ENCODE measurements around the gene FBH1.
"Not testable (repeated sequence)": the region's sequence is repeated elsewhere in the genome, so short reads cannot be mapped to it uniquely, and the experiment has no call there.

Gene FBH1

DNA sequence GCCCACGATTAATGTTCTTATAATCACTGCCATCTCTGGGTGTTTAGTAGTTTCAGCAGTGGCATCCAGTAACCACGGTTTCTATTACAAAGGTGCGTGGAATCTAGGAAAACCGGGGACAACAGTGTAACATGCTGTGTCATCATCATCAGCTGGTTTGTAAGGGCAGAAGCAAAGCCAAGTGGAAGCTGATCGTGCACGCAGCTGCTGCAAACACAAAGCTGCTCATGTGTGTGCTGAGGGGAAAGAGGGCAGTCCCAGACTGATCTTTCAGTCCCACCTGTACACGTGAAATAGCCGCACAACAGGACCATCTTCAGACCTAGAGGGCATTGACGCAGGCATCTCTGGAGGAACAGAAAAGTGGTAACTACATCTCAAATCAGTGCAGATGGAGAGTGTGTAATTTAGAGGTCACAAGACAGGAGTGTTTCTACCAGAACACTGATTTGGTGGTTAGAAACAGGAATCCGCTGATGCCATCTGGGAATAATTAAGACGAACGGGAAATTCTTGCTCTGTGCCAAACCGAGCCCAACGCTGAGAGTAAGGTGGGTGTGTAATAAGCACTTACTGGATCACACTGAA is 13.8 kb upstream of the FBH1 start:
- DNase-seq (ENCODE audit: low read depth): no peak

DNA sequence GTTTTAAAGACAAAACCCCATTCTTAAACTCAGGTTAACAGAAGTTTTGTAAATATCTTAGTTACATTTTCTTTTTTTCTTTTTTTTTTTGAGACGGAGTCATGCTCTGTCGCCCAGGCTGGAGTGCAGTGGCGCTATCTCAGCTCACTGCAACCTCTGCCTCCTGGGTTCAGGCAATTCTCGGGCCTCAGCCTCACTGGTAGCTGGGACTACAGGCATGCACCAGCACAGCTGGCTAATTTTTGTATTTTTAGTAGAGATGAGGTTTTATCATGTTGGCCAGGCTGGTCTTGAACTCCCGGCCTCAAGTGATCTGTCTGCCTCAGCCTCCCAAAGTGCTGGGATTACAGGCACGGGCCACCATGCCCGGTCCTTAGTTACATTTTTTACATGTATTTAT is 13.0 kb upstream of the FBH1 start:
- not testable (repeated sequence) for DNase-seq (ENCODE audit: low read depth)

DNA sequence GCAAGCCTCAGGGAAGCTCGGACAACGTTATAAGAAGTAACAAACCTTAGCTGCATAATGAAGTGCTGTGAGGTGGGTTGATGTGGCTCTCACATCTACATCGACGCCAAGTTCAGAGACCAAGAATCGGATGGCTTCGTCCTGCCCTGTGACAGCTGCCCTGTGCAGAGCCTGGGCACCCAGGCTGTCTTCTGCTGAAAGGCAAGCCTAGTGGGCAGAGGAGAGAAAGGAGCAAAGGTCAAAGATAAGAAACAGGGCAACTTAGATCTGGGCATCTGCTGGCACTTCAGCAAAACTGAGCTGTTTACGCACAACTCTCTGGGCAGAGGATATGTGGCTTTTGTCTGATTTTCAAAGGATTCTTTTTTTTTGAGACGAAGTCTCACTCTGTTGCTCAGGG is 7.1 kb upstream of the FBH1 start:
- DNase-seq (ENCODE audit: low read depth): no peak

DNA sequence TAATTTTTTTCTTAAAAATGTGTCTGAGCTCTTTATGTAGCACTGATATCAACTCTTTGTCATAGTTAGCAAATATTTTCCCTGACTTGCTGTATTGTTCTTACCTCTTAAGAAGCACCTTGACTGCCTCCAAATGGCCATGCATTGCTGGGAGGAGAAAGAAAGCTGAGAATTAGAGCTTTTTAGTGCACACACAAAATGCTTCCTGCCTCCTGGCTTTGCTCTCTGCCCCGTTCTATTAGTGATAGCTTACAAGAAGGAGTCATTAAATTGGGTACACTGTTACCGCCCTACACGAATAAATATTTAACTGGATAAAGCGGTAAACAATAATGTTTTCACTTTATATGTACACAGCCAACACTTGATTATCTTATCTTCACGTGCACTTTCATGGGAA is 4.4 kb upstream of the FBH1 start:
- DNase-seq (ENCODE audit: low read depth): no peak

DNA sequence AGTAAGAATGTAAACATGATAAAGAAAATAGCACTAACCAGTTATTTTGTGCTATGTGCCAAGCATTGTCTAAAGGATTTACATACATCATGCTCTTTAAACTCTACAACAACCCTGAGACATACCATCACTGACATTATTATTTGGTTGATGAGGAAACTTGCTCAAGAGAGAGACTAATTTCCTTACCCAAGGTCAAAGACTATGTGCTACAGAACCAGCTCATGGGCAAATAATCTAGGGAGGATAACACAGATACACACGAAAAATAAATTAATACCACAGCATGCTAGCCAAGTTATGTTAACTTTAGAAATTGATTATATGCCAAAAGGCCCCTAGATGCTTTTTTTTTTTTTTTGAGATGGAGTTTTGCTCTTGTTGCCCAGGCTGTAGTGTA is 3.0 kb upstream of the FBH1 start:
- DNase-seq (ENCODE audit: low read depth): no peak

DNA sequence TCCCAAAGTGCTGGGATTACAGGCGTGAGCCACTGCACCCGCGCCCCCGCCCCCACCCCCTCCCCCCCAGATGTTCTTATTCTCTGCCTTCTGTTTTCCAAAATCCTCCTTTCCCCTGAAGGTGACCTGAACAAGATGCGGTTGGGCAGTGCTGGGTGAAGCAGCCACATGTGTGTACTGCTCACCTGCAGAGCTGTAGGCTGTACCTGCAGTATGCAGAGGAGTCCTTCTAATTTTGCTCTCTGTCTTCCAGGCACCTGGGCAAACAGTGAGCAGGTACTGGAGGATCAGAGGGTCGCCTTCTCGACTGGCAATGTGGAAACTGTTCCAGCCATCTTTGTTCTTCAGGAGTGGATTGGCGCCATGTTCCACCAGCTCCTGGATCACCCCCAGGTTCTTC is 2.4 kb upstream of the FBH1 start:
- DNase-seq (ENCODE audit: low read depth): no peak

DNA sequence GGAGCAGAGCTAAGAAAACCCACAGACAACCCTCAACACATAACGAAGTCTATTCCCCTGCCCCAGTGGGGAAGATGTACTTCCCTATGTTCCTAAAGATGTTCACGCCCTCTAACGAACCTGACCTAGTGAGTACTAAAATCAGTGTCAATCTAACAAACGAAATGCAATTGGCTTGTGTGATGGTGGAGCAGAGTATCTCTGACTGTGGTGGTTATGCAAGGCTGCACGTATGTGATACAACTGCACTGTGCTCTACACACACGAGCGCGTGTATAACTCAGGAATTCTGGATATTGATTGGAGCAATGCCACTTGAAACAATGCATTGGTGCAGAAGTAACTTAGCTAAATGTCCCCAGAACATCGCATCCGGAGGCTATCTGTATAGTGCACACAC is 1.7 kb upstream of the FBH1 start:
- DNase-seq (ENCODE audit: low read depth): no peak

DNA sequence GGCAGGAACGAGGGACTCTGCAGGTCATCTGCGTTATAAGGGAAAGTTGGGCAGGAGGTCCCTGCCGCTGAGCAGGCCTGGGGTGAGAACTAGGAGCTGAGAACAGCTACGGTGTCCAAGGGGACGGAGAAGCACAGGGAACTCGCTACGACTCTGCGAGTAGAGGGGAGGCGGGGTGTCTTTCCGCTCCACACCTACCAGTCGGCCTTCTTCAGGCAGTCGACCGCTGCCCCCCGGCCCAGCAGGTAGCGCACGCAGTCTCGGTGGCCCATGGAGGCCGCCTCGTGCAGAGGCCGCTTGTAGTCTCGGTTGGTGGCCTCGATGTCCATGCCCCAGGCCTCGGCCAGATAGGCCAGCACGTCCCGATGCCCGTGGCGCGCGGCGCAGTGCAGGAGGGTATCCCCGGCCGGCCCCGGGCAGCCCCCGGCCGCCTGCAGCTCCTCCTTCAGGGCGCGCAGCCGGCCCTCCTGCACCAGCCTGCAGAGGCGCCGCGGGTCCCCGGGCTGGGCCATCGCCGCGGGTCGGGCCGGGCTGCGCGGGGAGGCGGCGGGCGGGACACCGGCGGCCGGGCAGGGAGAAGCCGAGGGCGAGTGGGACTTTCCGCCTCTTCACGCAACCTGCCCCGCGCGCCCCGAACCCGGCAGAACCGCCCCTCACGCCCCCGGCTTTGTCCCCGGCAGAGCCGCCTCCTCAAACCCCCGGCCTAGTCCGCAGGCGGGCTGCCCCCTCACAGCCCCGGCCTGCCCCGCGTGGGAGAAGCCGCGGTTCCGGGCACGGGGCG is 1.0 kb upstream of the FBH1 start:
- peak; percentile 1 for DNase-seq (ENCODE audit: low read depth)

DNA sequence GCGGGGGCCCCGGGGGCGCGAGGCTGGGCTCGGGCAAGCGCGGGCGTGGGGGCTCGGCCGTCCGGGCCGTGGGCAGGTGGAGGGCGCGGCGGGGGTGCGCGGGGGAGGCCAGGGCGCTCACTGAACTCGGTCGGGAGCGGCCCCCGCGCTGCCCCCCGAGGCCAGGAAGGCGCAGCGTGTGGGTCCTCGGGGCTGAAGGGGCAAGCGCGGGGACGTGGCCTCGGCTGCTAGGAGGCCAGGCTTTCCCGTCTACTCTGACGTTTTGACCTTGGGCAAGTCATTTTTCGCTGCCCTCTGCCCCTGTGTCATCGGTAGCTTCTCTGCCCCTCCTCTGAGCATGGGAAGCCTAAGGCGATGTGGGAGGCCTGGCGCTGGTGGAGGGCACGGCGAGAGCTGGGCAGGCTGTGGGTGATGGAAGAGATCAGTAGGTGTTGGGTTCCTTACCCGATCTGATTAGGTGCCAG is 441 bp downstream of the FBH1 start:
- DNase-seq (ENCODE audit: low read depth): peak; percentile 10

DNA sequence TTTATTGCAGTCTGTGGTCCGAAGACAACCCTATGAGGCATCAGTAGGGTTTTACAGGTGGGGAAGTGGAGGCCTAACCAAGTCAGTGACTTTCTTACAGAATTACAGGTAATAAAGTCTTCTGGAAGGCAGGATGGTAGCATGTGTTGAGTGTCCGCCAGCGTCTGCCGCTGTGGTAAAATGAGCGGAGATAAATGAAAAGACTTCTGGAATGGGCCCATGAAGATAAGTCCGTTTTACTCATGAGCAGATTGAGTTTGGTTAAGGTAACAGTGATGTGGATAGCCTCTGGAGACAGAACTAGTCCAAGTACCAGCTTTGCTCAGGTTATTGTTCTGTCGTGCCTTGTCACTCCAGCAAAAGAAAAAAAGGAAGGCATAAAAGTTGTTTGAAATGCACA is 966 bp downstream of the FBH1 start:
- no peak for DNase-seq (ENCODE audit: low read depth)

DNA sequence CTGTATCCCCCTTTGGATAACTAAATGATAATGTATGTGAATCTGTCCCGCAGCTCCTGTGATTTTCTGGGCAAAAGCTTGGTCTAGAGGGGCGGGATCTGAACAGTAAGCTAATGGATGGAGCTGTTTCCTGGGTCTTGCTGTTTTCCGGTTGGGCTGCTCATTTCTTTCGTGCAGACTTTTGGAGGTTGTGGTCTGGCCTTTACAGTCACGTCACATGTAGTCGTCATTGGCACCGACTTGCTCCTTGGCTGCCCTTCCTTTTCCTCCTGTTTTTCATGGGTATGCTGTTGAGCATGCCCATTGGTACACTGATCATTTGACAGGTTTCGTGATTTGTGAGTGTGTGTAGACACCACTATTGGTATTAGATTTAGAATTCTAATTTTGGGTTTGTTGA is 2.0 kb downstream of the FBH1 start:
- no peak for DNase-seq (ENCODE audit: low read depth)

DNA sequence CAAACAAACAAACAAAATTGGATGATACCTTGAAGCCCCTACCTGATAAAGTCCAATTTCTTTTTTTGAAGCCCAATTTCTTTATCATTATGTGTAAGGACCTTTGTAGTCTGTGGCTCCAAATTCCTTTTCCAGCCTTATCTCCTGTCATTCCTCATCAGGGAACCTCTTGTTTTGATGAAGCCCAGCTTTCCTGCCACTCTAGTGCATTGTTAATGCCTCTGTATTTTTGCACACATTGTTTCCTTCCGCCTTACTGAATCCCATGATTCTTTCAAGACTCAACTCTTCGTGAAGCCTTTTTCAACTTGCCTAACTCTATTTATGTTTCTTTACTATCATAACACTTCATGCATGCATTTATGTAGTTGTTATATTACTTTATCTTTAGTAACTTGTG is 3.3 kb downstream of the FBH1 start:
- no peak for DNase-seq (ENCODE audit: low read depth)

DNA sequence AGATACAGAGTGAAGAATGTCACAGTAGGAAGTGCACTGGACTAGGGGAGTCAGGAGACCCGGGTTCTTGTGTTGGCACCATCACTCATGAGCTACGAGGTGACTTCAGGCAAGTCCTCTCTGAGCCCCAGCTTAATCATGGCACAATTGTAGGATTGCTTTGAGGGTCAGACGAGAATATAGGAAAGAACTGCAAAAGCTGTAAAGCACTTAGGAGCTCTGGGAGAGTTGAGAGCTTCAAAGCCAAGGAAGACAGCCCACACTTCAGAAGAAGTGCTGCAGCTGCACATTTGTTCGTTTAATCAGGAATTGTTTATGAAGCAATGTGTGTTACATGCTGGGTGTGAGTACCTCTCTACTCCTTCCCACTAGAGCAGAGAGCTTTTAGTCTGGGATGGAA is 4.4 kb downstream of the FBH1 start:
- DNase-seq (ENCODE audit: low read depth): no peak

DNA sequence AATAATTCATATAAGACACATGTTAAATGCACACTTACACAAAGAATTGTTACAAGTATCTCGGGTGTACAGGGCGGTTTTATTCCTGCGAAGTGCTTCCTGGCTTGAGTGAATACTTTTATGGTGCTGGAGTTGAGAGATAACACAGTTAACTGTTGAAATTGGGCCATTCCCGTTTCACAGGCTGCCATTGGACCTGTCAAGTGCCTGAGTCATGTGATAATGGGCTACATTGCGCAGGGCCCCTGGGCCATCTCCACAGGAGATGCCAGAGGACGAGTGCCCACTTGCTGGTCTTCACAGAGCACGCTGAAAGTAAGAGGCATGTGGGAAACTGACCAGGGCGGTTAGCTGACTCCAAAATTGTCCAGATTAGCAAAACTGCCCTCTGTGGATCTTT is 4.8 kb downstream of the FBH1 start:
- no peak for DNase-seq (ENCODE audit: low read depth)

DNA sequence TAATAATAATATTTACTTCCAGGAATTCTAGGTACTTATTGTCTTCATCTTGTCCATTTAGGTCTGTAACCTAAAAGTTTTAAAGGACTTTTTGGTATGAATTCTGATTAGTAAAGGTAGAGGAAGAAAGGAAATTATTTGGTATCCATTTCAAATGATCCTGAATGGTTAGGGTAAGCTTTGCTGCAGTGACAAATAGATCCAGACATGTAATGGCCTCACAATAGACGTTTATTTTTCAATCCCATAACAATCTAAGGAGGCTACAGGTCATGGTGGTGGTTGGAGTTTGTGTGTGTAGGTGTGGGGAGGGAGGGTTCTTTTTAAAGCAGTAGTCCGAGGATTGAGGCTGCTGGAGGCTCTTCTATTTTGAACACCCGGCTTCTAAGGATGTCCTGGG is 5.3 kb downstream of the FBH1 start:
- DNase-seq (ENCODE audit: low read depth): no peak

DNA sequence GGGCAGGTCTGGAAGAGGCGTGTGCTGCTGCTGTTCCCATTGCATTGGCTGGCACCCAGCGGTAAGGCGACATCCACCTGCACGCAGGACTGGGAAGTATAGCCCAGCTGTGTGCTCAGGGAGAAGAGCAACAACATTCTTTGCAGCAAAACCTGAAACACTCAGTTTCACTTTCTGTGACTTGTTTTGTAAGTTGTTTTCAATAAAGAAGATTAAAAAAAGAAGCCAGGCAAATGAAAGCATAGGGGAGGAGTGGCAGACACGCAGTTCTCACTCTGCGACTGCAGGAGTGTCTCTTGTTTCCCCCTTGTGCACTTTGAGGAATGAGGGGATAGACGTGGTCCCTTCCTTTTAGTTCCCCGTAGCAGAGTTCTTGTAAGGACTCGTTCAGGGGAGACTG is 5.8 kb downstream of the FBH1 start:
- DNase-seq (ENCODE audit: low read depth): no peak

DNA sequence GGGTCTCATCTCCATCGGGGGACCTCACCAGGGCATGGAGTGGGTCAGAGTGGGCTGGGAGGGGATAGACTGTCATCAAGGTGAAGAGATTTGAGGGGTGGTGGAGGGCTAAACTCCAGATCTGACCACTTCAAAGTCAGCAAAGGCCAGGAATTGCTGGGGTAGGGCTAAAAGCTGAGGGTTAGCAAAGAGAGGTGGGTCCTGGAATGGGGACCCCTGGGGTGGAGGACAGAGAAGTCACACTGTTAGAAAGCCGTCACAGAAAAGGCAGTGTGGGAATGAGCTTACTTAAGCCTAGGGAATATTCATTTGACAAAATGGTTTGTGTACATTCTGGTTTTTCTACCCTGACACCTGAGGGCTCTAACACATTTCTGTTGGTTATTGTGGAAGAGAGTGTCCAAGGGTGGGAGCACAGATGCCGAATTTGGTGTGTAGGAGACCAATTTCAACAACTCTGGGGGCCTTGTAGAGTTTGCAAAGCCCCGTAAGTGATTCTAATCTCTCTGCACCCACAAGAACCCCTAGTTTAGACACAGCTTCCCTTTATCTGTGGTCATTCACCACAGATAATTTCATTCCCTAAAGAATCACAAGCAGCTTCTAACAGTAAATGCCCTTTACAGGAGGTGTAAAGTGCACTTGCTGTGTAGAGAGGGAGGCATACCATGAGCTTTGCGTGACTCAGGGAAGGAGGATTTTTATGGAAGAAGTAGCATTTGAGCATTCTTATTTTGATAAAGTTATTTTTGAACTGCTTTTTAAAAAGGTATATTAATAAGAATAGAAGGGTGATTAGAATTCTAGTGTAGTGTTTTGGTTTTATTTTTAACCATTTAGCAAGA is 6.4 kb downstream of the FBH1 start:
- DNase-seq (ENCODE audit: low read depth): no peak

DNA sequence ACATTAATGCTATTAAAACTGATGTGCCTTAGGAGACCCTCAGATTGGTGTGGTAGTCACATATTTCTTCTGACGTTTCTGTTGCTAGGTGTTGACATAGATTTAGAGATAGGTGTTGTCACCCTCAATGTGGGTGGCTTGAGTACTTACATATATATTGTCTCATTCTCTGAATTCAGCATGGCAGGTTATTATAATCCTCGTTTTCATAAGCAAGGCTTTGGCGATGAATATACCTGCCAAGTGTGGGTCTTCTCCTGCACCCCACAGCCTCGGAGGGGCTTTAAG is 7.0 kb downstream of the FBH1 start:
- no peak for DNase-seq (ENCODE audit: low read depth)

DNA sequence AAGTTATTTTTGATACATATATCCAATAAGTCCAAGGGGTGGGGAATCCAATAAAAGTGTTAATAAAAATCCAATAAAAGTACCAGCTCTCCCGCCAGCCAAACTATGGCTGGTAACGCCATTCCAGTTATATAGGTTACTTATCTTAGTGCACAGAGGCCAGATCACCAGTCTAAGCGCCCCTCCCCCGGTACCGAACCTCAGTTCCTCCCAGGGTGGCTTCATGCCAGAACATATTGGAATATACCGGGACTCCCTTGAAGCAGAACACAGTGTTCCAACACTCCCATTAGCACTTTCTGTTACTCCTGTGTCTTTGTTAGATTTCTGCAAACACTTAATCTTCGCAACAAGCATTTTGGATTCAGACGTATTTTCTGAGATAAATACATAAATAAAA is 7.5 kb downstream of the FBH1 start:
- DNase-seq (ENCODE audit: low read depth): no peak

DNA sequence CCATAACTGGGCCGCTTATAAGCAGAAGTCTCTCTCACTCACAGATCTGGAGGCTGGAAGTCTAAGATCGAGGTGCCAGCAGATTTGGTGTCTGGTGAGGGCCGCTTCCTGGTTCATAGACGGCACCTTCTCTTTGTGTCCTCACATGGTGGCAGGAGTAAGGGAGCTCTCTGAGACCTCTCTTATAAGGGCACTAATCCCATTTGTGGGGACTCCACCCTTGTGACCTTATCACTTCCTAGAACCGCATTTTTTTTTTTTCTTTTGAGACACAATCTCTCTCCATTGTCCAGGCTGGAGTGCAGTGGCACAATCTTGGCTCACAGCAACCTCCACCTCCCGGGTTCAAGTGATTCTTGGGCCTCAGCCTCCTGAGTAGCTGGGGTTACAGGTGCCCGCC is 8.1 kb downstream of the FBH1 start:
- no peak for DNase-seq (ENCODE audit: low read depth)

DNA sequence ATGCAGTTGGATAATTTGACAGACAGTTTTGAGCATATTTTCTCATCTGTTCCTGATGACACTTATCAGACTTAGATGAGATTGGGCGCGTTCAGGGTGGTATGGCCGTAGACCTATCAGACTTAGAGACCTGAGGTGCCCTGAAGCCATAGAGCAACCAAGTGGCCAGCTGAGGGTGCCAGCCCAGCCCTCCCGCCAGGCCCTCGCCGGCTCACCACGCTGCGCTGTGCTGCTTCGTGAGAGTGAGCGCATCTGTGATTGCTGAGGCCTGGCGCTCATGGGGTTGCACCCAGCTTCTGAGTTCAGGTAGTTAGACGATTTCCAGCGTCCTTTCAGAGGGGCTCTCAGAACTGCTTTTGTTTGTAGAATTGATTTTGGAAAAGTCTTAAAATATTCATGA is 10.2 kb downstream of the FBH1 start:
- no peak for DNase-seq (ENCODE audit: low read depth)

DNA sequence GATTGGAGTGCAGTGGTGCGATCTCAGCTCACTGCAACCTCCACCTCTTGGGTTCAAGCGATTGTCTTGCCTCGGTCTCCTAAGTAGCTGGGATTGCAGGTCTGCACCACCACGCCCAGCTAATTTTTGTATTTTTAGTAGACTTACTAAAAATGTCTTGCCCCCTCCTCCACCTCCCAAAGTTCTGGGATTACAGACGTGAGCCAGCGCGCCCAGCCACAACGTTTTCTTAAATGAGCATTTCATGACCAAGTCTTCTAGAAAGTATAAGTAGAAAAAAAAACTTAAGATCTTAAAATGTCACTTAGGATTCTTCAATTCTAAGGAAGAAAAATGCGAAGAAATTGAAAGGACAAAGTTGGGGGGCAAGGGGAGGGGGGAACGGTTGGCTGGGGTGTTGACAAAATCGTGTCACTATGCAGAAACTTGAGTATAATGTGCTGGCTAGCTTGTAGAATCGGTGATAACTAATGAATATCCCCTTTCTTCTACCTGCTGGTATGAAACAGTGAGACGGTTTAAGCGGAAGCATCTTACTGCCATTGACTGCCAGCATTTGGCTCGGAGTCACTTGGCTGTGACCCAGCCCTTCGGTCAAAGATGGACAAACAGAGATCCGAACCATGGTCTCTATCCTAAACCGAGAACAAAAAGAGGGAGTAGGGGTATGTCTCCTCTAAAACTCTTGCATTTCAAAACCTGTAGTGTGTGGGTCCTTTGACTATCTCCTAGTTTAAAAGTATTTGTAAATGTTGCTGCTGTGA is 12.7 kb downstream of the FBH1 start:
- no peak for DNase-seq (ENCODE audit: low read depth)

DNA sequence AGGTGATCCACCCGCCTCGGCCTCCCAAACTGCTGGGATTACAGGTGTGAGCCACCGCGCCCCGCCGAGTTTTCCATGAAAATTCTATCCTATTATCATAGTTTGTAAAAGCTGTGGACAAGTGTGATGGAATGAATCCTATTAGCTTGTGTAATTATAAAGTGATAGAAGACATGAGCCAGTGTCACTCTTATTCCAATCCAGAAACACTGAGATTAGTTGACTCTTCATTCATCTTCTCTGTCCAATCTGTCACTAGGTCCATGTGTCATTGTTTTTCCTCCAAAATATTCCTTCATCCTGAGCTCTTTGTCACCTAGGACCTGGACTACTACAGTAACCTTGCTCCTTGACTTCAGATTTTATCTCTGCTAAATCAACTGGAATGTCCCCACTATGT is 13.5 kb downstream of the FBH1 start:
- no peak for DNase-seq (ENCODE audit: low read depth)

All from stimulated activated CD8-positive, alpha-beta memory T cell treated with anti-CD3 and anti-CD28 coated beads, Interleukin-7, amount 100 ng/mL, for 24 hours (primary cell).